Glutamatergic neuron (in vitro differentiated cells): Measurements from ENCODE around the gene SLC17A7. TPM values are rescaled to one million over a fixed set of nuclear protein-coding genes. Genes with fewer than 3 reads are reported as not detected.

Experiments used
- DNase-seq: peaks from one replicate; pipeline ENCODE4 v3.0.0; 2022
- H3K27ac Mint-ChIP-seq: one replicate; pipeline ENCODE4 v1.8.0; 2020; ENCODE audit warnings: mild to moderate bottlenecking, mixed read lengths, inconsistent platforms; ENCODE audit not compliant: unreplicated experiment
- H3K27me3 Mint-ChIP-seq: one replicate; pipeline ENCODE4 v1.8.0; 2020; ENCODE audit warnings: mild to moderate bottlenecking, moderate library complexity, mixed read lengths, inconsistent platforms; ENCODE audit not compliant: unreplicated experiment
- H3K36me3 Mint-ChIP-seq: one replicate; pipeline ENCODE4 v1.8.0; 2020; ENCODE audit warnings: mild to moderate bottlenecking, mixed read lengths, inconsistent platforms; ENCODE audit not compliant: unreplicated experiment
- H3K4me1 Mint-ChIP-seq: one replicate; pipeline ENCODE4 v1.8.0; 2020; ENCODE audit warnings: mild to moderate bottlenecking, low read depth, mixed read lengths, inconsistent platforms; ENCODE audit not compliant: unreplicated experiment
- H3K4me3 Mint-ChIP-seq: one replicate; pipeline ENCODE4 v1.8.0; 2020; ENCODE audit warnings: mild to moderate bottlenecking, mixed read lengths, inconsistent platforms; ENCODE audit not compliant: unreplicated experiment
- H3K9me3 Mint-ChIP-seq: one replicate; pipeline ENCODE4 v1.8.0; 2020; ENCODE audit warnings: mild to moderate bottlenecking, moderate library complexity, mixed read lengths, inconsistent platforms; ENCODE audit not compliant: unreplicated experiment
- CTCF ChIP-seq: fragments of 200-600 bp; sonication (generic); IDR thresholded peaks from one replicate; pipeline ENCODE4 v1.5.0; 2021; ENCODE audit not compliant: partially characterized antibody, unreplicated experiment
- total RNA-seq: library from RNA; stranded (reverse); fragmentation: NEBNext Ultra II Directional; extraction: Animal tissue kit (Norgen Biotek cat#: 25700); gene quantifications from one replicate; pipeline ENCODE4 v1.2.1, GENCODE V29; 2021; ENCODE audit not compliant: unreplicated experiment

The SLC17A7 gene
- total RNA-seq, 1 donor from 2014 or later, result 188 TPM

DNA sequence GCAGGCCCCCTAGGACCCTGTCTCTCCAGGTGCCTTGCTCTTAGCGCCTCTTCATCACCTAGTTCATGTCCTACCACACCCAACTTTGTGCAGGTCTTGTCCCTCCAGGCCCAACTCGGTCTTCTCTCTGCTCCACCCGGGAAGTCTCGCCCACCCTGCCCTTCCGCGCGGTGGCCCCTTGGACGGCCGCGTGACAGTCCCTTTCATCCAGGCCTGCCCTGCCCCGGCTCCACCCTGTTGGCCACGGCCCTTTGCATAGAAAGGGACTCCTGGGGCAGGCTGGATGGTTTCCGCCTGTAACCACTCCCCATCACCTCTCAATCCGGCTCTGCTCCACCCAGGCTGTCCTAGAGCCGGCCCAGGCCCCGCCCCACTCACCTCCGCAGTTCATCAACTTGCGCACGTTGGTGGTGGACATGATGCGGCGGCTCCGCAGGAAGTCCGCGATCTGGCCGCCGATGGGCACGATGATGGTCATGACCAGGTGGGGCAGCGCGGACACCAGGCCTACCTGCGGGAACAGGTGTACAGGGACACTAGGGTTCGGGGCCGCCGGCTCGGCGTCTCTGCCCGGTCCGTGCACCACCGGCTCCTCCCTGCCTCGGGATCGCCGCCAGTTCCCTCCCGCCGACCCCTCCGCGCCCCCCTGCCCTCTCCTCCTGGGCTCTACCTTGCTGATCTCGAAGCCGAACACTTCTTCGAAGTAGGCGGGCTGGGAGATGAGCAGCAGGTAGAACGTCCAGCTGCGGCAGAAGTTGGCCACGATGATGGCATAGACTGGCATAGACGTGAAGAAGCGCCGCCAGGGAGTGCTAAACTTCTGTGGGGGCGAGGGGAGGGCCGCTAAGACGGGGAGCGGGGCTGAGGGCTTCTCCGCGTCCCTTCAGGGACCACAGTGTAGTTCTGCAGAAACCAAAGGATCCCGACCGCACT, 8.9 kb downstream of the SLC17A7 start:
- no peak for DNase-seq
- Mint-ChIP-seq H3K4me1 (peaks cover 28% of the 10 kb centered on the region), H3K36me3 (peaks cover 20% of the 10 kb centered on the region), H3K27ac (no peak overlapping the region), H3K27me3 (peaks cover 31% of the 10 kb centered on the region), H3K4me3 (peak overlapping the region; percentile 20), H3K9me3 (peaks cover 18% of the 10 kb centered on the region)
- no peak for TF ChIP-seq CTCF

- Mint-ChIP-seq H3K36me3 (peaks cover 20% of the 10 kb centered on the region), H3K9me3 (peaks cover 21% of the 10 kb centered on the region), H3K27me3 (peaks cover 33% of the 10 kb centered on the region), H3K27ac (no peak overlapping the region), H3K4me3 (no peak overlapping the region), H3K4me1 (peaks cover 29% of the 10 kb centered on the region)
- no peak for DNase-seq
- no peak for TF ChIP-seq CTCF
These were observed 10.0 kb downstream of the SLC17A7 start for GRCh38 chr19:49431330-49431749.

DNA sequence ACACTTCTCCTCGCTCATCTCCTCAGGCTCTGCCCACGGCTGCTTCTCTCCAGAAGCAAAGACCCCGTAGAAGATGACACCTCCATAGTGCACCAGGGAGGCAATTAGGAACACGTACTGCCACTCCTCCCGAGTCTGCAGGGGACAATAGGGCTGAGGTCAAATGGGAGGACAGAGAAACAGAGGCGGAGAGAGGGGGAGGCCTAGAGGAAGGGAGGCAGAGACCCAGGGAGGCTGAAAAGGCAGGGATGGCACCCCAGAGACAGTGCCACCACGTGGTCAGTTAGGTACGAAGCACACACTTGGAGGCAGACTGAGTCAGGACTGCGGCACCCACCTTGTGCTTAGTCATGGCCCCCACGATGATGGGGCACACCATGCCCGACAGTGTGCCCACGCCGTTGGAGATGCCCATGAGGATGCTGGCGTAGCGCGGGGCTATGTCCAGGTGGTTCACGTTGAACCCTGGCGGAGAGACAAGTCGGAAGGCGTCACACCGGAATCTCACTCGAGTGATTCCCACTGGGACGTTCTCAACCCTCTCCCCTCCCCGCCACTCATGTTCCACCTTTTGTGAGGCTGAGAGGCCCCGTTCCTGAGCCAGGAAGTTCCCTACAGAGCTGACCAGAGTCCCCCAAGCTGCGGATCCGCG, 10.5 kb downstream of the SLC17A7 start:
- peaks cover 28% of the 10 kb centered on the region for H3K27me3 Mint-ChIP-seq
- H3K27ac Mint-ChIP-seq, result no peak overlapping the region
- no peak for DNase-seq
- H3K36me3 Mint-ChIP-seq, result peaks cover 20% of the 10 kb centered on the region
- H3K4me1 Mint-ChIP-seq, result peaks cover 32% of the 10 kb centered on the region
- no peak for TF ChIP-seq CTCF
- peaks cover 19% of the 10 kb centered on the region for H3K9me3 Mint-ChIP-seq
- peak overlapping the region; percentile 30 for H3K4me3 Mint-ChIP-seq

DNA sequence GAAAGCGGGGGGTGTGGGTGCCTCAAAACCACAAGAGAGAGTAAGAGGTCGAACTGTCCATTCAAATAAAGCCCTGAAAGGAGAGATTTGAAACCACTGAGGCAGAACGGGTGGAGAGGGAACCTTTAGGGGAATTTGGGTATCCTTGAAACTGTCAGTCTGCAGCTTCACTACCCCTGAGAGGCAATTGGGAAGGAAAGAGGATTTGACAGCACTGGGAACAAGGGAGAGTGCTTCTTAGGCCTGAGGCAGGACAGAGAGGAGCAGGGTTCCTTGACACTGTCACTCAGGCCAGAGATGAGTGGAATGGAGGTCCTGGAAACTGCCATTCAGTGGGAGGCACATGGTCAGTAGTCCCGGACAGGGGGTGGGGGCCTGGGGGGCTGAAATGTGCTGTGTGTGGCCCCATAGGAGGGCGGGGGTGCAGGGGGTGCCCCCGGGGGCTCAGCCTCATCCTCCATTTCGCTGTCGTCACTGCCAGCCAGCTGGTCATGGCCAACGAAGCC, 11.1 kb downstream of the SLC17A7 start:
- TF ChIP-seq CTCF, result no peak
- H3K4me1 Mint-ChIP-seq, result peaks cover 32% of the 10 kb centered on the region
- DNase-seq, result no peak
- peaks cover 19% of the 10 kb centered on the region for H3K9me3 Mint-ChIP-seq
- peaks cover 32% of the 10 kb centered on the region for H3K27me3 Mint-ChIP-seq
- H3K36me3 Mint-ChIP-seq, result peaks cover 15% of the 10 kb centered on the region
- H3K4me3 Mint-ChIP-seq, result peak overlapping the region; percentile 36
- no peak overlapping the region for H3K27ac Mint-ChIP-seq
